Adrenal gland (tissue), 12 donors: ENCODE results near the gene ZNF367. TPM values are rescaled to one million over a fixed set of nuclear protein-coding genes. Genes with fewer than 3 reads are reported as not detected.

Experiments used
- DNase-seq, 7 donors: peaks; one replicate each; pipeline ENCODE4 v3.0.0-alpha.2; 2019 to 2020
- H3K27ac ChIP-seq, 5 donors: fragments of 200-600 bp; sonication (generic) in 4 of 5; 1 replicate in 3 of 5; 2 replicates in 2 of 5; pipeline versions ENCODE4 v1.5.1 to v1.8.0; 2016 to 2020; ENCODE audit warnings: mild to moderate bottlenecking in 1 of 5
- H3K27me3 ChIP-seq: fragments of 200-600 bp; 2 replicates; pipeline ENCODE4 v1.8.0; 2021
- H3K36me3 ChIP-seq, 2 donors: fragments of 200-600 bp; replicated peaks in 1 of 2; 1 replicate in 1 of 2; 2 replicates in 1 of 2; pipeline versions ENCODE4 v1.5.1 to v1.8.0; 2018 to 2022
- H3K4me1 ChIP-seq, 2 donors: fragments of 200-600 bp; replicated peaks in 1 of 2; 1 replicate in 1 of 2; 2 replicates in 1 of 2; pipeline versions ENCODE4 v1.5.1 to v1.8.0; 2018 to 2021
- H3K4me3 ChIP-seq, 4 donors: fragments of 200-600 bp; sonication (generic) in 3 of 4; one replicate each; pipeline ENCODE4 v1.5.1; 2016 to 2018
- H3K9me3 ChIP-seq, 3 donors: fragments of 200-600 bp; sonication (generic) in 1 of 3; replicated peaks in 1 of 3; 1 replicate in 2 of 3; 2 replicates in 1 of 3; pipeline versions ENCODE4 v1.5.1 to v1.8.0; 2016 to 2021
- CTCF ChIP-seq, 6 experiments: fragments of 450-650 bp in 4 of 6; fragments of 200-600 bp in 2 of 6; sonication (generic) in 1 of 6; IDR thresholded peaks; 1 replicate in 5 of 6; 2 replicates in 1 of 6; pipeline versions ENCODE4 v1.5.1 to v1.8.0; 2016 to 2021; ENCODE audit warnings: antibody characterized with exemption in 6 of 6, mild to moderate bottlenecking in 2 of 6, moderate library complexity in 1 of 6
- POLR2A ChIP-seq, 2 donors: fragments of 450-650 bp; IDR thresholded peaks; one replicate each; pipeline ENCODE4 v1.6.1; 2017; ENCODE audit warnings: antibody characterized with exemption in 2 of 2, mild to moderate bottlenecking in 2 of 2, moderate library complexity in 1 of 2
- WGBS, 4 donors: extraction: QIAGEN DNeasy Blood & Tissue Kit in 2 of 4; methylation state at CpG; one replicate each; pipeline versions ENCODE4 v1.1.5 to v1.1.7; 2013 to 2017; 5-methylcytosine and 5-hydroxymethylcytosine counted together
- intact Hi-C, 2 donors: fragments of 100-400 bp; cut with DNase I; formaldehyde crosslinking; loops; one replicate each; pipeline versions ENCODE4 v1.14.1 to v1.15.0; 2022 to 2023
- polyA plus RNA-seq, 3 donors: library from polyadenylated mRNA; stranded (reverse); fragments of 200-250 nt in 2 of 3; fragments of 350-450 nt in 1 of 3; fragmentation: Illumina TruSeq in 1 of 3; extraction: RNeasy Lipid Tissue Mini Kit (QIAGEN cat#74804) in 1 of 3; gene quantifications; one replicate each; pipeline ENCODE4 v1.2.3, GENCODE V29; 2013 to 2014
- total RNA-seq, 9 donors: library from RNA; depleted of rRNA in 4 of 9; stranded (reverse); fragments of >200 nt in 4 of 9; fragments of 120-200 nt in 1 of 9; fragmentation: NEBNext Ultra II Directional in 1 of 9; extraction: Animal tissue kit (Norgen Biotek cat#: 25700) in 1 of 9; gene quantifications; one replicate each; pipeline versions ENCODE4 v1.1.0 to v1.2.4, GENCODE V29; 2013 to 2023
- donor health status: healthy with polysubstance abuse.
- donor health status: Bipolar disorder and iron deficiency.
- donor health status: DM: yes; HTN: yes; CAD: no.
- donor health status: DM: no; HTN: no; CAD: no.
- donor health status: DM: no; HTN: no; CAD: no.
- donor health status: DM: yes; HTN: yes; CAD: no.

Gene ZNF367
- total and polyA plus RNA-seq, 12 donors = 0.24 to 5.4 (median 1.2) TPM

- TF ChIP-seq CTCF (IDR thresholded peaks at IDR 0.05) = no peak
- TF ChIP-seq POLR2A (IDR thresholded peaks at IDR 0.05) = no peak
- intact Hi-C loops = no loop called here
- no peak overlapping the region for H3K27ac ChIP-seq
- no peak overlapping the region for H3K4me3 ChIP-seq
- no peak for DNase-seq
- H3K36me3 ChIP-seq = no peaks in the 10 kb centered on the region
- WGBS, 4 donors = 86 to 91% (median 88%) methylated on average over 5 to 8 of the region's 8 CpGs
- no peaks in the 10 kb centered on the region for H3K27me3 ChIP-seq
- H3K9me3 ChIP-seq = no peaks in the 10 kb centered on the region
- H3K4me1 ChIP-seq = peaks cover 8 to 21% of the 10 kb centered on the region in 2 donors
Observed at GRCh38 chr9:96423322-96423984, 5.3 kb upstream of the ZNF367 start.

- WGBS, 4 donors = 31 to 45% (median 38%) methylated on average over 6 of the region's 6 CpGs
- intact Hi-C loops = no loop called here
Observed at GRCh38 chr9:96420468-96421219, 2.5 kb upstream of the ZNF367 start.

GRCh38 chr9:96419691-96419969 lies 1.5 kb upstream of the ZNF367 start:
- Histone ChIP-seq H3K36me3 (no peaks in the 10 kb centered on the region), H3K9me3 (no peaks in the 10 kb centered on the region), H3K27ac (peak overlapping the region; percentile 74 to 98 (median 93)), H3K4me1 (peaks cover 13 to 28% of the 10 kb centered on the region in 2 donors), H3K4me3 (peak overlapping the region in 1 of 4 donors; percentile 65), H3K27me3 (no peaks in the 10 kb centered on the region)
- intact Hi-C loops = no loop called here
- DNase-seq = no peak
- 39 to 51% (median 44%) methylated on average over 2 of the region's 2 CpGs for WGBS, 4 donors
- no peak for TF ChIP-seq POLR2A (IDR thresholded peaks at IDR 0.05)
- TF ChIP-seq CTCF (IDR thresholded peaks at IDR 0.05) = no peak

More at GRCh38 chr9:96420468-96421219, 2.5 kb upstream of the ZNF367 start:
- no peaks in the 10 kb centered on the region for H3K27me3 ChIP-seq
- no peak overlapping the region for H3K4me3 ChIP-seq
- peaks cover 13 to 28% of the 10 kb centered on the region in 2 donors for H3K4me1 ChIP-seq
- no peaks in the 10 kb centered on the region for H3K36me3 ChIP-seq
- TF ChIP-seq POLR2A (IDR thresholded peaks at IDR 0.05) (no peak), CTCF (IDR thresholded peaks at IDR 0.05) (no peak)
- H3K27ac ChIP-seq = peak overlapping the region in 4 of 5 donors; percentile 24 to 98 (median 74)
- no peaks in the 10 kb centered on the region for H3K9me3 ChIP-seq
- DNase-seq = peak; percentile 37 to 78 (median 62)

GRCh38 chr9:96418920-96419690 lies 935 bp upstream of the ZNF367 start:
- peak overlapping the region in 3 of 4 donors; percentile 5 to 91 (median 65) for H3K4me3 ChIP-seq
- no peaks in the 10 kb centered on the region for H3K27me3 ChIP-seq
- peaks cover 13 to 28% of the 10 kb centered on the region in 2 donors for H3K4me1 ChIP-seq
- WGBS, 4 donors = 0 to 1% (median 0%) methylated on average over 7 to 58 of the region's 58 CpGs
- H3K9me3 ChIP-seq = no peaks in the 10 kb centered on the region
- H3K27ac ChIP-seq = peak overlapping the region; percentile 74 to 98 (median 93)
- TF ChIP-seq CTCF (IDR thresholded peaks at IDR 0.05) (no peak), POLR2A (IDR thresholded peaks at IDR 0.05) (peak; percentile 6 to 59)
- no peaks in the 10 kb centered on the region for H3K36me3 ChIP-seq
- intact Hi-C loops = no loop called here
- DNase-seq = peak; percentile 42 to 71 (median 53)
